ENCODE measurements around the gene FNDC10. TPM values are rescaled to one million over a fixed set of nuclear protein-coding genes. Genes with fewer than 3 reads are reported as not detected.

FNDC10 gene
- total and polyA plus RNA-seq, 2 donors (not counting 3 experiments of a cell fraction or from before 2014, with no cell fraction given), result 1.5 to 2.3 TPM

DNA sequence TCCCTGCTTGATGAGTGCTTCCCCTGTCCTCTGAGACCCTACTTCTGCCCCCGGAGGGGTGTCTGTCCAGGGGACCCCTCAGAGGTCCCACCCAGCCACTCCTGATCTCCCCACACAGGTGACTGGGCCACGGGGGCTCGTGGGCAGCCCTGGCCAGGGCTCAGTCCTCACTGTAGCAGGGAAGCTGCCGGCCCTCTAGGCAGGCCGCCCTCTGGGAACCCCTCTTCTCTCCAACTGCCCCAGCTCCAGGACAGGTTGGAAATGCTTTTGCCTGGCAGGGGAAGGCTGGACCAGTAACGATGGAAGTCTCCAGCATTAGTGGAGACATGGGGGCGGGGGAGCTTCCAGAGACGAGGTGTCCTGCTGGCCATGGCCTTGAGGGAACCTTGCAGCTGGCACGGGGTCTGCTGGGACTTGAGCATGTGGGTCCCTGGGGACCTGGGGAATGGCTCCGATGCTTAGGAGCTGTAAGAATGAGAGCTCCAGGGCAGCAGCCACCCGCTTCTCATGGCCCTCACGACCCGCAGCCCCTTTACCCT, 3.1 kb upstream of the FNDC10 start:
- no peak for DNase-seq (ENCODE audit: low read depth, low spot score)
- Histone ChIP-seq H3K4me1 (ENCODE audit: control insufficient read depth, extremely low read depth, insufficient read depth, low read length) (no peaks in the 10 kb centered on the region), H3K9me1 (replicated peaks; ENCODE audit: control insufficient read depth, extremely low read depth, insufficient read depth, low read length) (no peaks in the 10 kb centered on the region), H3K27ac (ENCODE audit: insufficient read depth, low read depth, low read length) (no peak overlapping the region), H3K27me3 (ENCODE audit: control insufficient read depth in 2 of 2, insufficient read depth in 2 of 2, low read length in 2 of 2) (peaks cover 7 to 17% of the 10 kb centered on the region in 2 experiments), H3K36me3 (ENCODE audit: control insufficient read depth in 2 of 2, extremely low read depth in 1 of 2, insufficient read depth in 2 of 2, low read length in 2 of 2) (no peaks in the 10 kb centered on the region), H3K79me2 (ENCODE audit: control insufficient read depth, insufficient read depth, low read length) (no peaks in the 10 kb centered on the region), H3K4me2 (ENCODE audit: insufficient read depth, low read length) (no peak overlapping the region), H3K9me3 (replicated peaks; ENCODE audit: control insufficient read depth, insufficient read depth, low read length) (no peaks in the 10 kb centered on the region), H2AFZ (ENCODE audit: low read depth, low read length) (no peak overlapping the region), H3K9ac (replicated peaks; ENCODE audit: extremely low read depth, insufficient read depth, low read length) (no peak overlapping the region), H4K20me1 (replicated peaks; ENCODE audit: control insufficient read depth, extremely low read depth, insufficient read depth, low read length) (no peaks in the 10 kb centered on the region), H3K4me3 (replicated peaks in 1 of 3; ENCODE audit: insufficient read depth in 1 of 3, low read depth in 1 of 3, low read length in 3 of 3) (no peak overlapping the region)
- intact Hi-C loops (cut with micrococcal nuclease) (no loop called here), dilution Hi-C loops (cut with MboI; ENCODE audit: extremely low pct_ligation_motif_present, low sequenced_read_pairs) (no loop called here)
- no TSS peak for BruUV-seq (replicated peaks)
- CTCF ChIA-PET, result interaction anchor here (1.2 to 2.0 kb wide), 4 partner anchors 12 to 54 kb away, joined by 3 to 6 read pairs (median 4); partner anchors contain the start of gene MIB2
- POLR2A ChIA-PET, result no interaction called here
- no peak for FAIRE-seq
- TF ChIP-seq POLR2A (IDR thresholded peaks at IDR 0.05; ENCODE audit: low read depth, low read length) (no peak), FOS (IDR thresholded peaks at IDR 0.05; ENCODE audit: borderline replicate concordance, insufficient read depth, low read length) (no peak), MAX (IDR thresholded peaks at IDR 0.05; ENCODE audit: insufficient read depth, insufficient read length) (no peak), GATA2 (IDR thresholded peaks at IDR 0.05; ENCODE audit: insufficient read depth, insufficient read length, low read depth, low read length) (no peak), EZH2 (IDR thresholded peaks at IDR 0.05; ENCODE audit: borderline replicate concordance, low read depth, low read length, severe bottlenecking) (no peak), JUN (IDR thresholded peaks at IDR 0.05; ENCODE audit: borderline replicate concordance, insufficient read depth, insufficient read length, low read depth) (no peak), MYC (IDR thresholded peaks at IDR 0.05; ENCODE audit: low read depth, low read length) (no peak), POLR2AphosphoS5 (IDR thresholded peaks at IDR 0.05; ENCODE audit: insufficient read depth, low read depth, low read length) (no peak)
- TF ChIP-seq, protein P1, sequence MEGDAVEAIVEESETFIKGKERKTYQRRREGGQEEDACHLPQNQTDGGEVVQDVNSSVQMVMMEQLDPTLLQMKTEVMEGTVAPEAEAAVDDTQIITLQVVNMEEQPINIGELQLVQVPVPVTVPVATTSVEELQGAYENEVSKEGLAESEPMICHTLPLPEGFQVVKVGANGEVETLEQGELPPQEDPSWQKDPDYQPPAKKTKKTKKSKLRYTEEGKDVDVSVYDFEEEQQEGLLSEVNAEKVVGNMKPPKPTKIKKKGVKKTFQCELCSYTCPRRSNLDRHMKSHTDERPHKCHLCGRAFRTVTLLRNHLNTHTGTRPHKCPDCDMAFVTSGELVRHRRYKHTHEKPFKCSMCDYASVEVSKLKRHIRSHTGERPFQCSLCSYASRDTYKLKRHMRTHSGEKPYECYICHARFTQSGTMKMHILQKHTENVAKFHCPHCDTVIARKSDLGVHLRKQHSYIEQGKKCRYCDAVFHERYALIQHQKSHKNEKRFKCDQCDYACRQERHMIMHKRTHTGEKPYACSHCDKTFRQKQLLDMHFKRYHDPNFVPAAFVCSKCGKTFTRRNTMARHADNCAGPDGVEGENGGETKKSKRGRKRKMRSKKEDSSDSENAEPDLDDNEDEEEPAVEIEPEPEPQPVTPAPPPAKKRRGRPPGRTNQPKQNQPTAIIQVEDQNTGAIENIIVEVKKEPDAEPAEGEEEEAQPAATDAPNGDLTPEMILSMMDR (IDR thresholded peaks at IDR 0.05; ENCODE audit: extremely low read depth in 1 of 2, insufficient read depth in 1 of 2, low read depth in 1 of 2, low read length in 2 of 2), result no peak

All from endothelial cell of umbilical vein (primary cell).